ENCODE data around the gene SLC23A1.
"Not testable (repeated sequence)": the region's sequence is repeated elsewhere in the genome, so short reads cannot be mapped to it uniquely, and the experiment has no call there.

The SLC23A1 gene

DNA sequence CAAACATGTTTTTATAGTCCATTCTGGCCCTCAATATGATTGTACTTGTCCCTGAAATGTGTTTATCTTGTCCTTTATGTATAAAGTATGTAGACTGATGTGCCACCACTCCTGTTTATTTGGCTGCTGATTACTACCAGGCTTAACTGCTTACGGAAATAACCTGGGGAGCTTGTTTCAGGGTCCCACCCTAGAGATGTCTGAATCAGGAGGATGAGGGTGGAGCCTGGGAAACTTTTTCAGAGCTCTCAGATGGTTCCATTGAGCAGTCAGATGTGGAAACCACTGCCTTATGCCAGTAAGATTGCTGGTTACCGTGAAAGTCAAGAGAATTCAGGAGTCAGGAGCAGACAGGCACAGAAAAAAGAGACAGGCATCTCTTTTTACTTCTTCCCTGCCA is 19.2 kb downstream of the SLC23A1 start:
- Histone ChIP-seq H3K4me3 (ENCODE audit: low read length in 2 of 2) (no peak overlapping the region), H3K9ac (ENCODE audit: low read length in 2 of 2) (no peak overlapping the region), H3K27me3 (ENCODE audit: control insufficient read depth in 1 of 2, insufficient read depth in 2 of 2, low read length in 2 of 2) (no peaks in the 10 kb centered on the region), H3K4me1 (ENCODE audit: control insufficient read depth, insufficient read depth, low read length) (no peaks in the 10 kb centered on the region), H3K9me3 (ENCODE audit: control insufficient read depth in 2 of 2, low read length in 2 of 2) (no peaks in the 10 kb centered on the region), H3K27ac (ENCODE audit: low read length) (no peak overlapping the region), H3K36me3 (ENCODE audit: control insufficient read depth in 2 of 2, insufficient read depth in 2 of 2, low read length in 2 of 2) (peaks cover 30 to 32% of the 10 kb centered on the region in 2 donors)

DNA sequence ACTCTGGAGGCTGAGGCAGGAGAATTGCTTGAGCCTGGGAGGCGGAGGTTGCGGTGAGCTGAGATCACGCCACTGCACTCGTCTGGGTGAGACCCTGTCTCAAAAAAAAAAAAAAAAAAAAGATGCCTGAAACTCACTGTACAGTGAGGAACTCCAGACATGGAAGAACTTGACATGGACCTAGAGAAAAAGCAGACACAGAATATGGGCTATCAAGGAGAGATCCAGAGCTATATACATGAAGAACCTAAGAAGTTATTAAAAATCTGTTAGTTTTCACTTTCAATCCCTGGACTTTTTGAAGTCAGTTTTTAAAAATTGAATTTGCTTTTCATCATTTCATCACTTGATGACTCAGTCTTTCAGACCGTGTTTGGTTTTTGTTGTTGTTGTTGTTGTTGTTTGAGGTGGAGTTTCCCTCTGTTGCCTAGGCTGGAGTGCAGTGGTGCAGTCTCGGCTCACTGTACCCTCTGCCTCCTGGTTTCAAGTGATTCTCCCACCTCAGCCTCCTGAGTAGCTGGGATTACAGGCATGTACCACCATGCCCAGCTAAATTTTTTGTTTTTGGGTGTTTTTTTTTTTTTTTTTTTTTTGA is 21.2 kb downstream of the SLC23A1 start:
- Histone ChIP-seq H3K36me3 (ENCODE audit: control insufficient read depth in 2 of 2, insufficient read depth in 2 of 2, low read length in 2 of 2) (peaks cover 26 to 27% of the 10 kb centered on the region in 2 donors), H3K9me3 (ENCODE audit: control insufficient read depth in 2 of 2, low read length in 2 of 2) (no peaks in the 10 kb centered on the region), H3K27ac (ENCODE audit: low read length) (no peak overlapping the region), H3K9ac (ENCODE audit: low read length in 2 of 2) (no peak overlapping the region), H3K27me3 (ENCODE audit: control insufficient read depth in 1 of 2, insufficient read depth in 2 of 2, low read length in 2 of 2) (no peaks in the 10 kb centered on the region), H3K4me1 (ENCODE audit: control insufficient read depth, insufficient read depth, low read length) (no peaks in the 10 kb centered on the region), H3K4me3 (ENCODE audit: low read length in 2 of 2) (no peak overlapping the region)

DNA sequence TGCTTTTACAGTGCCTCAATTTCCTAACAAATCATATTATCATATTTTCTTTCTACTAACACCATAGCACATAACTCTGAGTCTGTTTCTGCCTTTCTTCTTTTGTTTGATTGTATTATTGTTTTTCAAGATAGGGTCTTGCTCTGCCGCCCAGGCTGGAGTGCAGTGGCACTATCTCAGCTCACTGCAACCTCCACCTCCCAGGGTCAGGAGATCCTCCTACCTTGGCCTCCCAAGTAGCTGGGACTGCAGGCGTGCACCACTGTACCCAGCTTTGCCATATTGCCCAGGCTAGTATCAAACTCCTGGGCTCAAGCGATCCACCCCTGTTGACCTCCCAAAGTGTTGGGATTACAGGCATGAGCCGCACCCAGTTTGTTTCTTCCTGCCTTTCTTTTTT is 22.7 kb downstream of the SLC23A1 start:
- H3K4me1 ChIP-seq (ENCODE audit: control insufficient read depth, insufficient read depth, low read length), result no peaks in the 10 kb centered on the region
- no peak overlapping the region for H3K27ac ChIP-seq (ENCODE audit: low read length)
- H3K27me3 ChIP-seq (ENCODE audit: control insufficient read depth in 1 of 2, insufficient read depth in 2 of 2, low read length in 2 of 2), result no peaks in the 10 kb centered on the region
- H3K9ac ChIP-seq (ENCODE audit: low read length in 2 of 2), result no peak overlapping the region
- peaks cover 12 to 15% of the 10 kb centered on the region in 2 donors for H3K36me3 ChIP-seq (ENCODE audit: control insufficient read depth in 2 of 2, insufficient read depth in 2 of 2, low read length in 2 of 2)
- H3K4me3 ChIP-seq (ENCODE audit: low read length in 2 of 2), result no peak overlapping the region
- no peaks in the 10 kb centered on the region for H3K9me3 ChIP-seq (ENCODE audit: control insufficient read depth in 2 of 2, low read length in 2 of 2)

DNA sequence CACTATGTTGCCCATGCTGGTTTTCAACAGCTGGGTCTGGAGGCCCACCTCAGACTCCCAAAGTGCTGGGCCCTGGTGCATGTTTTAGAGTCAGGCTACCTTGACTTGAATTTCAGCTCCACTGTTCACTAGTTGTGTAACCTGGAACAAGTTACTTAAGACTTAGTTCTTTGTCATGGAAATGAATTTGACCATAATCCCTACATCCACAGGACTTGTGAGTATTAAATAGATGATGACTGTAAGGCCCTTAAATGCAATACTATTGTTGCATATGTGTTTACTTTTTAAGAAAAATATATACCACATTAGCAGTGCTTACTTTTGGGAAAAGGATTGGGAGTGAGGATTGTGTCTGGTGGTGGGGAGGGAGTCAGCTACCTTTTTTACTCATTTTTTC is 25.0 kb downstream of the SLC23A1 start:
- Histone ChIP-seq H3K9ac (ENCODE audit: low read length in 2 of 2) (no peak overlapping the region), H3K27ac (ENCODE audit: low read length) (no peak overlapping the region), H3K27me3 (ENCODE audit: control insufficient read depth in 1 of 2, insufficient read depth in 2 of 2, low read length in 2 of 2) (no peaks in the 10 kb centered on the region), H3K9me3 (ENCODE audit: control insufficient read depth in 2 of 2, low read length in 2 of 2) (no peaks in the 10 kb centered on the region), H3K4me3 (ENCODE audit: low read length in 2 of 2) (no peak overlapping the region), H3K36me3 (ENCODE audit: control insufficient read depth in 2 of 2, insufficient read depth in 2 of 2, low read length in 2 of 2) (peaks cover 0 to 4% of the 10 kb centered on the region in 2 donors), H3K4me1 (ENCODE audit: control insufficient read depth, insufficient read depth, low read length) (no peaks in the 10 kb centered on the region)

- H3K27me3 ChIP-seq (ENCODE audit: control insufficient read depth in 1 of 2, insufficient read depth in 2 of 2, low read length in 2 of 2); H3K4me3 ChIP-seq (ENCODE audit: low read length in 2 of 2); H3K36me3 ChIP-seq (ENCODE audit: control insufficient read depth in 2 of 2, insufficient read depth in 2 of 2, low read length in 2 of 2); H3K4me1 ChIP-seq (ENCODE audit: control insufficient read depth, insufficient read depth, low read length); H3K27ac ChIP-seq (ENCODE audit: low read length); H3K9ac ChIP-seq (ENCODE audit: low read length in 2 of 2); H3K9me3 ChIP-seq (ENCODE audit: control insufficient read depth in 2 of 2, low read length in 2 of 2): not testable (repeated sequence)
Measured at GRCh38 chr5:139355900-139356299, 27.2 kb downstream of the SLC23A1 start.

DNA sequence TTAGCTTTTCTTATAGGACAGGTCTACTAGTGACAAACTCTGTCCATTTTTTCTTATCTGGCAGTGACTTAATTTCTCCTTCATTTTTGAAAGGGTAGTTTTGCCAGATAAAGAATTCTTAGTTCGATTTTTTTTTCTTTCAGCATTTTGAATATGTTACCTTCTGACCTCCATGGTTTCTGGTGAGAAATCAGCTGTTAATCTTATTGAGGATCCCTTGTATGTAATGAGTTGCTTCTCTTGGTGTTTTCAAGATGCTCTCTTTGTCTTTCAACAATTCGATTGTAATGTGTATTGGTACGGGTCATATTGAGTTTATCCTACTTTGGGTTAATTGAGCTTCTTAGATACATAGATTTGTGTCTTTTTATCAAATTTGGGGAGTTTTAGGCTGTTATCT is 28.9 kb downstream of the SLC23A1 start:
- H3K27ac ChIP-seq (ENCODE audit: low read length), result no peak overlapping the region
- H3K4me3 ChIP-seq (ENCODE audit: low read length in 2 of 2), result no peak overlapping the region
- peaks cover 2% of the 10 kb centered on the region for H3K4me1 ChIP-seq (ENCODE audit: control insufficient read depth, insufficient read depth, low read length)

DNA sequence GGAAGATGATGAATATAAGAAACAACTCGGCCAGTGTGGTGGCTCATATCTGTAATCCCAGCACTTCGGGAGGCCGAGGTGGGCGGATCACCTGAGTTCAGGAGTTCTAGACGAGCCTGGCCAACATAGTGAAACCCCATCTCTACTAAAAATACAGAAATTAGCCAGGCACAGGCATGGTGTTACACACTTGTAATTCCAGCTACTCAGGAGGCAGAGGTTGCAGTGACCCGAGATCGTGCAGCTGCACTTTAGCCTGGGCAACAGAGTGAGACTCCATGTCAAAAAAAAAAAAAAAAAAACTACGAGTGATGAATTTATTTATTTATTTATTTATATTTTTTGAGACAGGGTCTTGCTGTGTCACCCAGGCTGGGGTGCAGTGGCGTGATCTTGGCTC is 35.2 kb downstream of the SLC23A1 start:
- not testable (repeated sequence) for H3K36me3 ChIP-seq (ENCODE audit: control insufficient read depth in 2 of 2, insufficient read depth in 2 of 2, low read length in 2 of 2); H3K9ac ChIP-seq (ENCODE audit: low read length in 2 of 2); H3K4me1 ChIP-seq (ENCODE audit: control insufficient read depth, insufficient read depth, low read length); H3K27ac ChIP-seq (ENCODE audit: low read length); H3K27me3 ChIP-seq (ENCODE audit: control insufficient read depth in 1 of 2, insufficient read depth in 2 of 2, low read length in 2 of 2); H3K4me3 ChIP-seq (ENCODE audit: low read length in 2 of 2); H3K9me3 ChIP-seq (ENCODE audit: control insufficient read depth in 2 of 2, low read length in 2 of 2)

More for the DNA sequence above, 28.9 kb downstream of the SLC23A1 start:
- Histone ChIP-seq H3K9ac (ENCODE audit: low read length in 2 of 2) (no peak overlapping the region), H3K9me3 (ENCODE audit: control insufficient read depth in 2 of 2, low read length in 2 of 2) (no peaks in the 10 kb centered on the region), H3K27me3 (ENCODE audit: control insufficient read depth in 1 of 2, insufficient read depth in 2 of 2, low read length in 2 of 2) (no peaks in the 10 kb centered on the region), H3K36me3 (ENCODE audit: control insufficient read depth in 2 of 2, insufficient read depth in 2 of 2, low read length in 2 of 2) (peaks cover 0 to 4% of the 10 kb centered on the region in 2 donors)

GRCh38 chr5:139345442-139345841 is 37.7 kb downstream of the SLC23A1 start:
- H3K4me1 ChIP-seq (ENCODE audit: control insufficient read depth, insufficient read depth, low read length), result peaks cover 17% of the 10 kb centered on the region
- H3K27me3 ChIP-seq (ENCODE audit: control insufficient read depth in 1 of 2, insufficient read depth in 2 of 2, low read length in 2 of 2); H3K36me3 ChIP-seq (ENCODE audit: control insufficient read depth in 2 of 2, insufficient read depth in 2 of 2, low read length in 2 of 2); H3K9me3 ChIP-seq (ENCODE audit: control insufficient read depth in 2 of 2, low read length in 2 of 2); H3K4me3 ChIP-seq (ENCODE audit: low read length in 2 of 2); H3K27ac ChIP-seq (ENCODE audit: low read length); H3K9ac ChIP-seq (ENCODE audit: low read length in 2 of 2): not testable (repeated sequence)

- Histone ChIP-seq H3K36me3 (ENCODE audit: control insufficient read depth in 2 of 2, insufficient read depth in 2 of 2, low read length in 2 of 2) (no peaks in the 10 kb centered on the region), H3K27me3 (ENCODE audit: control insufficient read depth in 1 of 2, insufficient read depth in 2 of 2, low read length in 2 of 2) (no peaks in the 10 kb centered on the region), H3K4me1 (ENCODE audit: control insufficient read depth, insufficient read depth, low read length) (peaks cover 15% of the 10 kb centered on the region), H3K27ac (ENCODE audit: low read length) (no peak overlapping the region), H3K4me3 (ENCODE audit: low read length in 2 of 2) (no peak overlapping the region), H3K9ac (ENCODE audit: low read length in 2 of 2) (no peak overlapping the region), H3K9me3 (ENCODE audit: control insufficient read depth in 2 of 2, low read length in 2 of 2) (no peaks in the 10 kb centered on the region)
Measured at GRCh38 chr5:139344177-139344576, 38.9 kb downstream of the SLC23A1 start.

DNA sequence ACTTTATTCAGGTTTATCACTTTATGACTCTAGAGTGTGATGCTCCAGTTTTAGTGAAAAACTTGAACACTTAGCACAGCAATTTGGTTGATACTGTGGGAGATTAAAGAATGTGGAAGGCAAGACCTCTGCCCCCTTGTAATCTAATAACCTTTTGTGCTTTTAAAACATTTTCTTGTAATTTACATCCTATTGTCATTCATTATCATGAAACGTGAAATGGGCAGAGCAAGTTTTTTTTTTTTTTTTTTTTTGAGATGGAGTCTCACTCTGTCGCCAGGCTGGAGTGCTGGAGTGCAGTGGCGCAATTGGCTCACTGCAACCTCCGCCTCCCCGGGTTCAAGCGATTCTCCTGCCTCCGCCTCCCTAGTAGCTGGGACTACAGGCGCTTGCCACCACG is 39.6 kb downstream of the SLC23A1 start:
- Histone ChIP-seq H3K27me3 (ENCODE audit: control insufficient read depth in 1 of 2, insufficient read depth in 2 of 2, low read length in 2 of 2) (no peaks in the 10 kb centered on the region), H3K9me3 (ENCODE audit: control insufficient read depth in 2 of 2, low read length in 2 of 2) (no peaks in the 10 kb centered on the region), H3K36me3 (ENCODE audit: control insufficient read depth in 2 of 2, insufficient read depth in 2 of 2, low read length in 2 of 2) (no peaks in the 10 kb centered on the region), H3K9ac (ENCODE audit: low read length in 2 of 2) (peak overlapping the region in 1 of 2 donors; percentile 99), H3K27ac (ENCODE audit: low read length) (no peak overlapping the region), H3K4me3 (ENCODE audit: low read length in 2 of 2) (peak overlapping the region; percentile 98 to 99), H3K4me1 (ENCODE audit: control insufficient read depth, insufficient read depth, low read length) (peaks cover 15% of the 10 kb centered on the region)

GRCh38 chr5:139342423-139342723 is 40.7 kb downstream of the SLC23A1 start:
- Histone ChIP-seq H3K27ac (ENCODE audit: low read length) (peak overlapping the region; percentile 97), H3K4me3 (ENCODE audit: low read length in 2 of 2) (peak overlapping the region; percentile 98 to 99), H3K9ac (ENCODE audit: low read length in 2 of 2) (peak overlapping the region; percentile 99), H3K4me1 (ENCODE audit: control insufficient read depth, insufficient read depth, low read length) (peaks cover 15% of the 10 kb centered on the region), H3K9me3 (ENCODE audit: control insufficient read depth in 2 of 2, low read length in 2 of 2) (no peaks in the 10 kb centered on the region), H3K36me3 (ENCODE audit: control insufficient read depth in 2 of 2, insufficient read depth in 2 of 2, low read length in 2 of 2) (no peaks in the 10 kb centered on the region), H3K27me3 (ENCODE audit: control insufficient read depth in 1 of 2, insufficient read depth in 2 of 2, low read length in 2 of 2) (no peaks in the 10 kb centered on the region)
